ENCODE measurements around the gene DERA. TPM values are rescaled to one million over a fixed set of nuclear protein-coding genes. Genes with fewer than 3 reads are reported as not detected.

DERA gene
- total RNA-seq, 1 experiment from 2014 or later: 22.6 TPM

GRCh38 chr12:15918066-15918465 lies 6.9 kb downstream of the DERA start:
- ATAC-seq (no peak), DNase-seq (ENCODE audit: low read depth, low spot score) (no peak)
- Histone ChIP-seq H3K27ac (ENCODE audit: low read length) (no peak overlapping the region), H3K4me1 (ENCODE audit: control insufficient read depth, insufficient read depth, low read length) (no peaks in the 10 kb centered on the region), H3K36me3 (ENCODE audit: control insufficient read depth, insufficient read depth, low read length) (no peaks in the 10 kb centered on the region), H3K9me3 (ENCODE audit: control insufficient read depth, insufficient read depth, low read depth, low read length) (no peaks in the 10 kb centered on the region), H3K27me3 (ENCODE audit: control insufficient read depth, insufficient read depth, low read length) (no peaks in the 10 kb centered on the region), H3K4me3 (ENCODE audit: low read depth in 2 of 2, low read length in 2 of 2) (no peak overlapping the region)
- in situ Hi-C loops (cut with HindIII; ENCODE audit: low pct_unique_long_range_greater_than_20kb, low sequenced_read_pairs) (no loop called here), intact Hi-C loops (cut with micrococcal nuclease; ENCODE audit: unreplicated experiment) (no loop called here)
- BruUV-seq (replicated peaks): no TSS peak
- ChIA-PET CTCF (no interaction called here), POLR2A (no interaction called here)
- TF ChIP-seq TCF7L2 (IDR thresholded peaks at IDR 0.05; ENCODE audit: low read depth, low read length) (no peak), POLR2AphosphoS5 (IDR thresholded peaks at IDR 0.05; ENCODE audit: low read depth, low read length) (no peak), SIN3A (IDR thresholded peaks at IDR 0.05; ENCODE audit: borderline replicate concordance, insufficient read depth, low read depth, low read length) (no peak), REST (IDR thresholded peaks at IDR 0.05; ENCODE audit: insufficient read depth in 1 of 2, low read depth in 2 of 2, low read length in 1 of 2) (no peak), CTCF (IDR thresholded peaks at IDR 0.05) (no peak)

GRCh38 chr12:15919418-15919817 lies 8.3 kb downstream of the DERA start:
- Histone ChIP-seq H3K4me1 (ENCODE audit: control insufficient read depth, insufficient read depth, low read length) (no peaks in the 10 kb centered on the region), H3K9me3 (ENCODE audit: control insufficient read depth, insufficient read depth, low read depth, low read length) (no peaks in the 10 kb centered on the region), H3K4me3 (ENCODE audit: low read depth in 2 of 2, low read length in 2 of 2) (no peak overlapping the region), H3K27ac (ENCODE audit: low read length) (no peak overlapping the region), H3K27me3 (ENCODE audit: control insufficient read depth, insufficient read depth, low read length) (no peaks in the 10 kb centered on the region), H3K36me3 (ENCODE audit: control insufficient read depth, insufficient read depth, low read length) (no peaks in the 10 kb centered on the region)
- POLR2A ChIA-PET: interaction anchor here (0.6 kb wide), 1 partner anchor 133 kb away, joined by 3 read pairs; no protein-coding TSS in a partner anchor
- CTCF ChIA-PET: no interaction called here
- TF ChIP-seq TCF7L2 (IDR thresholded peaks at IDR 0.05; ENCODE audit: low read depth, low read length) (no peak), POLR2AphosphoS5 (IDR thresholded peaks at IDR 0.05; ENCODE audit: low read depth, low read length) (no peak), REST (IDR thresholded peaks at IDR 0.05; ENCODE audit: insufficient read depth in 1 of 2, low read depth in 2 of 2, low read length in 1 of 2) (no peak)
- in situ Hi-C loops (cut with HindIII; ENCODE audit: low pct_unique_long_range_greater_than_20kb, low sequenced_read_pairs): no loop called here
- ATAC-seq (no peak), DNase-seq (ENCODE audit: low read depth, low spot score) (no peak)
- no TSS peak for BruUV-seq (replicated peaks)
- intact Hi-C loops (cut with micrococcal nuclease; ENCODE audit: unreplicated experiment): no loop called here

All from Panc1 (cell line).